Measurements from ENCODE around the gene COA1.
"Not testable (repeated sequence)": the region's sequence is repeated elsewhere in the genome, so short reads cannot be mapped to it uniquely, and the experiment has no call there.

The COA1 gene

DNA sequence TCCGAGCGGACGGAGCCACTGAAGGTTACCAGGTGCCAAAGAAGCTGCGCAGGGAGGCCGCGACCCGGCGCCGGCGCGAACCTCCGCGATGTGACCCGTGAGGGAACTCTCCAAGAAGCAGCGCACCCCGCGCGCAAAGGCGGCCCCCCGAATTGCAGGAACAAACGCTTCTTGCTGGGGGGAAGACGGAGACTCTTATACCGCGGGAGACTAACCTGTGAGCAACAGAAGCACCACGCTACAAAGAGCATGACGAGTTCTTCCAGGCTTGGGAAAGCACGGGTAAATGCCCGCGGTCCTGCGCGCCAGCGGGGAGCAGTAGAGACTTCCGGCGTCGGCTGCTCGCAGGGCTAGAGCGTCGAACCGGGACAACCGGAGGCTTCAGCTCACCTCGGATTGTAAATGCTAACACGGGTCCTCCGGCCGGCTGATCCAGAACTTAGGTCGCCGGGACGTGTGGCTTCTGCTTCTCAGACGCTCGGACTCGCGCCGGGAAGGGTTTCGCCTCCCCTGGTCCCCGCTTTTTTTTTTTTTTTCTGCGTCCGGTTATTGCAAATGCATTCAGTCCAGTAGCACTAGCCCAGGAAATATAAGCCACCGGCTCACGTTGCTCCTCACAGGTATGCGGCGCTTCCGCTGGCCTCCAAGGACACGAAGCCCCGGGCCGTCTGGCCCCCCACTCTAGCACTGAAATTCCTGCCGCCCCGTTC, at the start of gene COA1:
Gene COA1, minus strand, starts transcription at position 310 of the 710 bp plus-strand sequence. CDS start 80,909 bp downstream, outside the sequence.
- DNase-seq (ENCODE audit: low spot score), result peak; percentile 86

DNA sequence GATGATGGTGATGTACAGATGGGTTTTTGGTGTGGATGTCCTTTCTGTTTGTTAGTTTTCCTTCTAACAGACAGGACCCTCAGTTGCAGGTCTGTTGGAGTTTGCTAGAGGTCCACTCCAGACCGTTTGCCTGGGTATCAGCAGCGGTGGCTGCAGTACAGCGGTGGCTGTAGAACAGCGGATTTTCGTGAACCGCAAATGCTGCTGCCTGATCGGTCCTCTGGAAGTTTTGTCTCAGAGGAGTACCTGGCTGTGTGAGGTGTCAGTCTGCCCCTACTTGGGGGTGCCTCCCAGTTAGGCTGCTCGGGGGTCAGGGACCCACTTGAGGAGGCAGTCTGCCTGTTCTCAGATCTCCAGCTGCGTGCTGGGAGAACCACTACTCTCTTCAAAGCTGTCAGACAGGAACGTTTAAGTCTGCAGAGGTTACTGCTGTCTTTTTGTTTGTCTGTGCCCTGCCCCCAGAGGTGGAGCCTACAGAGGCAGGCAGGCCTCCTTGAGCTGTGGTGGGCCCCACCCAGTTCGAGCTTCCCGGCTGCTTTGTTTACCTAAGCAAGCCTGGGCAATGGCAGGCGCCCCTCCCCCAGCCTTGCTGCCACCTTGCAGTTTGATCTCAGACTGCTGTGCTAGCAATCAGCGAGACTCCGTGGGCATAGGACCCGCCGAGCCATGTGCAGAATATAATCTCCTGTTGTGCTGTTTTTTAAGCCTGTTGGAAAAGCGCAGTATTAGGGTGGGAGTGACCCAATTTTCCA, 49.1 kb upstream of the COA1 start:
- DNase-seq (ENCODE audit: low spot score), result not testable (repeated sequence)

- not testable (repeated sequence) for DNase-seq (ENCODE audit: low spot score)
Observed at GRCh38 chr7:43775255-43775654, 45.9 kb upstream of the COA1 start.

DNA sequence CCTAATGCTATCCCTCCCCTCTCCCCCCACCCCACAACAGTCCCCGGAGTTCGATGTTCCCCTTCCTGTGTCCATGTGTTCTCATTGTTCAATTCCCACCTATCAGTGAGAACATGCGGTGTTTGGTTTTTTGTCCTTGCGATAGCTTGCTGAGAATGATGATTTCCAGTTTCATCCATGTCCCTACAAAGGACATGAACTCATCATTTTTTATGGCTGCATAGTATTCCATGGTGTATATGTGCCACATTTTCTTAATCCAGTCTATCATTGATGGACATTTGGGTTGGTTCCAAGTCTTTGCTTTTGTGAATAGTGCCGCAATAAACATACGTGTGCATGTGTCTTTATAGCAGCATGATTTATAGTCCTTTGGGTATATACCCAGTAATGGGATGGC, 43.9 kb upstream of the COA1 start:
- not testable (repeated sequence) for DNase-seq (ENCODE audit: low spot score)

GRCh38 chr7:43771573-43771972, 42.2 kb upstream of the COA1 start:
- no peak for DNase-seq (ENCODE audit: low spot score)

DNA sequence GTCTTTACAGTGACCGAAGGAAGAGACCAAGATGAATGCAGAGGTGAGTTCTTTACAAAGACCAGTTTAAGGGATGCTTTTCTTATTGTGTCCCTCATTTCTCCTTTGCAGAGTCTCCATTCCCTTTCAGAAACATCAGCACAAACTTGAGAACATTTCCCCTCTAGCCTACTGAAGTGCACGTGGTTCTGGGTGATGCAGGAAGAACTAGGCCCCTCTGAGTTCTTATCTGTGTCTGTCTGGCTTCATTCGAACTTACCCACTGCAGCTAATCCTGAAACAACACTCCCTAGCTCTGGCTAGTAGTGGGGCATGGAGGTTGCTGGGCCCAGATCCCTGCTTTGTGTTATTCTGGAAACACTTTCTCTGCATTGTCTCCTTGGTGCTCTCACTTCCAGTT, 41.8 kb upstream of the COA1 start:
- no peak for DNase-seq (ENCODE audit: low spot score)

- DNase-seq (ENCODE audit: low spot score), result no peak
Observed at GRCh38 chr7:43769791-43770465, 40.6 kb upstream of the COA1 start.

DNA sequence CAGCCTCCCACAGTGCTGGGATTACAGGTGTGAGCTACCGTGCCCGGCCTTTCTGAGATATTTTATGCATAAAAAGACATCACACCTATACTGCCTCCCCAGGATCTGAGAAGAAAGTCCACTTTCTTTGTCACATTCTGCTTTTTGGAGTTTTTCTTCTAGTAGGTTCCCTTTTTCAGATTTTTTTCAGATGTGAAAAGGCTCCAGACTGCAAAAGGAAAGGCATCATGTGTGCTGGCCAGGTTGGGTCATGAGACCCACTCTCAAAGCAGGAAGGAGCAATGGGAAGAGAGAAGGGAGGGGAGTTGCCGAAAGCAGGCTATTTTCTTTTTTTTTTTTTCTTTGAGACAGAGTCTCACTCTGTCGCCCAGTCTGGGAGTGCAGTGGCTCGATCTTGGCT, 40.0 kb upstream of the COA1 start:
- DNase-seq (ENCODE audit: low spot score), result no peak

- DNase-seq (ENCODE audit: low spot score), result no peak
Observed at GRCh38 chr7:43768887-43769272, 39.6 kb upstream of the COA1 start.

GRCh38 chr7:43768201-43768886, 39.0 kb upstream of the COA1 start:
- DNase-seq (ENCODE audit: low spot score), result no peak

- DNase-seq (ENCODE audit: low spot score), result no peak
Observed at GRCh38 chr7:43767311-43767710, 38.0 kb upstream of the COA1 start.

- no peak for DNase-seq (ENCODE audit: low spot score)
Observed at GRCh38 chr7:43766564-43766963, 37.2 kb upstream of the COA1 start.

DNA sequence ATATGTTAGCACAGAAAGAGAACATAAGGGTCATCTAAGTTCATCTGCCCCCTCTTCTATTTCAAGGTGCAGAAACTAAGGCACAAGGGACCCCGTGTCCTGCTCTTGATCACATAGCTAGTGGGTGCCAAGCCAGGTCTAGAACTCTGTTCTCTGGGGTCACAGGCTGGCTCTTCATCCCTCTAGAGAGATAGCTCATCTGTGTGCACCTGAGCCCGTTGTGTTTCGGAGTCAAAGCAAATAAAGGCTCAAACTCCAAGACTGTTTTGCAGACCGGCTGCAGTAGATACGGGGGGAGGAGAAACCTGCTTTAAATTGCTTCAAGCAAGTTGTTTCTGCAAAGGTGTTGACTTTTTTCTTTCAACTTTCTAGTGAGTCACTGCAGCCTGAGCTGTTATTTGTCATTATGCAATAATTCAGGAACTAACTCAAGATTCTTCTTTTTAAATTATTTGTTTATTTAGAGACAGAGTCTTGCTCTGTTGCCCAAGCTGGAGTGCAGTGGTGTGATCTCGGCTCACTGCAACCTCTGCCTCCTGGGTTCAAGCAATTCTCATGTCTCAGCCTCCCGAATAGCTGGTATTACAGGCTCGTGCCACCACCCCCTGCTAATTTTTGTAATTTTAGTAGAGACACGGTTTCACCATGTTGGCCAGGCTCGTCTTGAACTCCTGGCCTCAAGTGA, 35.6 kb upstream of the COA1 start:
- peak; percentile 44 for DNase-seq (ENCODE audit: low spot score)

DNA sequence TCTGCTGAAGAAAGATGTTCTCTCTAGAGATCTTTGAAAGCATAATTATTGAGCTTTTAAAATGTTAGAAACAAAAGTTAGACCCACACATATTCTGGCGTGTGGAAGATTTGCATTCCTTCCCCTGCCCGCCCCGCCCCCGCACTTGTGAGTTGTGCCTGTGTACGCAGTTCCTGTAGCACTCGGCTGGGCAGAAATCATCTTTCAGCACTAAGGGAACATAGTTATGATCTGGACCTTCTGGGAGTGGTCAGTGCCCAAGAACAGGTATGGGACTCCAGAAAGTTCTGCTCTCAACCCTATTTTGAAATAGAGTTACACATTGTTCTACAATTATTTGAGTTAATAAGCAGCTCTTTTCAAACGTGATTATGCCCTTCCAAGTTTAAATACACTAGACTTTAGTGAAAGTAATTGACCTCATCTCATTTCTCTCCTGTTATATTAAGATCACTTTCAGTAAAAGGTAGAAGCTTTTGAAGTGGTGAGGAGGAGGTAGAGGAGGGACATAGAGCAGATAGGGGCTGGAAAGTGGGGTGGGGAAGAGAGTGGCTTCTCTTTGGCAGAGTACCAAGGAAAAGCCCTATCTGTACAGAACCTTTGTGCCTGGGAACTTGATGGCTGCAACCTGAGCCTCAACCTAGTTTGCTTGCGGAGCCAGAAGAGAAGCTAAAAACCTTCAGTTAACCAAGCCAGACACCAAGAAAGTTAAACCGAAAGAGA, 34.9 kb upstream of the COA1 start:
- DNase-seq (ENCODE audit: low spot score), result no peak

- DNase-seq (ENCODE audit: low spot score), result no peak
Observed at GRCh38 chr7:43763183-43763582, 33.9 kb upstream of the COA1 start.

- DNase-seq (ENCODE audit: low spot score), result no peak
Observed at GRCh38 chr7:43761938-43762692, 32.8 kb upstream of the COA1 start.

- no peak for DNase-seq (ENCODE audit: low spot score)
Observed at GRCh38 chr7:43761382-43761781, 32.1 kb upstream of the COA1 start.

DNA sequence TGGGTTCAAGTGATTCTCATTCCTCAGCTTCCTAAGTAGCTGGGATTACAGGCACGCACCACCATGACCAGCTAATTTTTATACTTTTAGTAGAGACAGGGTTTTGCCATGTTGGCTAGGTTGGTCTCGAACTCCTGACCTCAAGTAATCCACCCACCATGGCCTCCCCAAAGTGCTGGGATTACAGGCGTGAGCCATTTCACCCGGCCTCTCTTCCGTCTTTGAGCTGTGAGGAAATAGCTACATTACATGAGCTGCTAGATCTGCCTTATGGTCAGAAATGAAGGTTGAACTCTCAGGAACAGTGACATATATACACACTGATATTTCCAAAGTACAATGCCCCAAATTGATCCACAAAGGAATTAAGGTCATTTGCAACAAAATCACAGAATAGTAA, 31.5 kb upstream of the COA1 start:
- no peak for DNase-seq (ENCODE audit: low spot score)

DNA sequence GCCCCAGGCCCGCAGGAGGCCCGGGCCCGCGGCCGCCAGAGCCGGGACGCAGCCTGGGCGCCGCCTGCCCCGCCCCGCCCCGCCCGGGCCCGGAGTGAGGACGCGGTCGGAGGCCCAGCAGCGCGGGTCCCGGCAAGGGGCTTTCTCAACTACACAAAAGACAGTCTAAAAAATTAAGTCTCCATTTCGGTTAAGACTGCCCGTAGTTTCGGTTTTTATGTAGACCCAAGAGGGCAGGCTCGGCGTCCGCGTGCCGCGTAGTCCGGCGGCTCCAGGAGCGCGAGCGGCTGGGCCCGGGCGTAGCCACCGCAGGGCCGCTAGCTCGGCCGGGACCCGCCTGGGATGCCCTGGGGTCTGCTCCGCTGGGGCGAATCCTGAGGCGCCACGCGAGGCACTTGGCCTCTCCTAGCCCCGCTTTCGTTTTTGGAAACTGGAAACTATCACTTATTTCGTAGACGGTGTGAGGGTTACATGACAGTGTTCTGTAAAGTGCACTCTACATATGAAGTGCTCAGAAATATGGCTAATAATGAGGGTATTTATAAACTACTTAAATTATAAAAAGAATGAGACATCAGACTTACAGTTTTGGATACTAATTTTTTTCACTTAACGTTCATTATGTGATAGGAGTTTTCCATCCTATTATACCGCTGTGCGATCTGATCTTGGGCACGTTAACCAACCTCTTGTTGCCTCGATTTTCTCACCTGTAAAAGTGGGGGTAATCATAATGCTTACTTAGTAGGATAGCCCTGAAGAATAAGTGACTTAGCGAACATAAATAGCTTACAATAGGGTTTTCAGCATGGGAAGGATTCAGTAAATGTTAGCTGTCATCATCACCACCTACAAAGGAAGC, 29.7 kb upstream of the COA1 start:
- DNase-seq (ENCODE audit: low spot score), result peak; percentile 48

Data from AG08395 (cell line).